GM12864 (cell line): Measurements from ENCODE around the gene A4GALT.

Experiments used
- DNase-seq: peaks from one replicate; pipeline ENCODE4 v3.0.0-alpha.2; 2011; ENCODE audit warnings: low read depth
- H3K4me3 ChIP-seq: 2 replicates; pipeline ENCODE4 v1.5.1; 2011; ENCODE audit warnings: mild to moderate bottlenecking, low read depth, low read length, control low read depth
- TF ChIP-seq, protein P1 (sequence below): IDR thresholded peaks from 2 replicates; pipeline ENCODE4 v1.5.1; 2011; ENCODE audit warnings: low read depth, mild to moderate bottlenecking, moderate library complexity, low read length, control low read depth, inconsistent platforms; ENCODE audit errors: missing control alignments

A4GALT gene

DNA sequence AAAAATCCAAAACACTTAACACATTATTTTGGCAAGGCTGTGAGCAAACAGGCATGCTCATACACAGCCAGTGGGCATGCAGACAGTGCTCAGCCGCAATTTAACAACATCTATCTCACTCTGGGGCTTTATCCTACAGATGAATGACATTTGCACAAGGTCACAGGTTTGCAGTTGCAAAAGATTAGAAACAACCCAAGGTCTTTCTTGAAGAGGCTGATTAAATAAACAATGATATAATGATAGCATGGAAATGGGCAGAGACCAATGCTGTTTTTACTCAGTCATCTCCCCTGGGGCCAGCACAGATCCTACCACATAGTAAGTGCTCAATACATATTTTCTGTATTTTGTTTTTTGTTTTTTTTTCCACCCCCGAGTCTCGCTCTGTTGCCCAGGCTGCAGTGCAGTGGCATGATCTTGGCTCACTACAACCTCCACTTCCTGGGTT lies 9.4 kb downstream of the A4GALT start:
- TF ChIP-seq, protein P1, sequence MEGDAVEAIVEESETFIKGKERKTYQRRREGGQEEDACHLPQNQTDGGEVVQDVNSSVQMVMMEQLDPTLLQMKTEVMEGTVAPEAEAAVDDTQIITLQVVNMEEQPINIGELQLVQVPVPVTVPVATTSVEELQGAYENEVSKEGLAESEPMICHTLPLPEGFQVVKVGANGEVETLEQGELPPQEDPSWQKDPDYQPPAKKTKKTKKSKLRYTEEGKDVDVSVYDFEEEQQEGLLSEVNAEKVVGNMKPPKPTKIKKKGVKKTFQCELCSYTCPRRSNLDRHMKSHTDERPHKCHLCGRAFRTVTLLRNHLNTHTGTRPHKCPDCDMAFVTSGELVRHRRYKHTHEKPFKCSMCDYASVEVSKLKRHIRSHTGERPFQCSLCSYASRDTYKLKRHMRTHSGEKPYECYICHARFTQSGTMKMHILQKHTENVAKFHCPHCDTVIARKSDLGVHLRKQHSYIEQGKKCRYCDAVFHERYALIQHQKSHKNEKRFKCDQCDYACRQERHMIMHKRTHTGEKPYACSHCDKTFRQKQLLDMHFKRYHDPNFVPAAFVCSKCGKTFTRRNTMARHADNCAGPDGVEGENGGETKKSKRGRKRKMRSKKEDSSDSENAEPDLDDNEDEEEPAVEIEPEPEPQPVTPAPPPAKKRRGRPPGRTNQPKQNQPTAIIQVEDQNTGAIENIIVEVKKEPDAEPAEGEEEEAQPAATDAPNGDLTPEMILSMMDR: no peak
- H3K4me3 ChIP-seq: no peak overlapping the region
- DNase-seq: no peak

DNA sequence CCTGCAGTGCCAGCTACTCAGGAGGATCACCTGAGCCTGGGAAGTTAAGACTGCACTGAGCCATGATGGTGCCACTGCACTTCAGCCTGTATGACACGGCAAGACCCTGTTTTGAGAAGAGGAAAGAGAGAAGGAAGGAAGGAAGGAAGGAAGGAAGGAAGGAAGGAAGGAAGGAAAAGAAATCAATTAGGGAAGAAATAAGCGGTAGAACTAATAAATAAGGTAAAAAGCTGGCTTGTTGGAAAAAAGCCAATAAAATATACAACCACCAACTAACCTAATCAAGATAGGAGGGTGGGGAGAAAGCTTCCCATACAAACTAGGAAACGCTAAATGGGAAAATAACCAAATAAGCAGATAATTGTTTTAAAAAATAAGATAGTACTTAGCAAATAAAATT lies 12.3 kb downstream of the A4GALT start:
- H3K4me3 ChIP-seq: no peak overlapping the region
- TF ChIP-seq, protein P1: no peak
- DNase-seq: no peak

DNA sequence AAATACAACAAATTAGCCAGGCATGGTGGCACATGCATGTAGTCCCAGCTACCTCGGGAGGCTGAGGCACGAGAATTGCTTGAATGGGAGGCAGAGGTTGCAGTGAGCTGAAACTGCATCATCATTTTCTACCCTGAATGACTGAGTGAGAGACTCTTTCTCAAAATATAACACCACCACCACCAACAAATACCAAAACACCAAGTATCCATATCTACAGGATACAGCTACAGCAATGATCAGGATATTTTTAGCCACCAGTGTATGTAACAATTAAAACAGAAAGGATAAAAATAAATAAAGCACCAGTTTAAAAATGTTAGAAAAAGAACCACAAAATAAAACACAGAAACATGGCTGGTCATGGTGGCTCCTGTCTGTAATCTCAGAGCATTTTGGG lies 13.2 kb downstream of the A4GALT start:
- TF ChIP-seq, protein P1: no peak
- no peak for DNase-seq
- no peak overlapping the region for H3K4me3 ChIP-seq

DNA sequence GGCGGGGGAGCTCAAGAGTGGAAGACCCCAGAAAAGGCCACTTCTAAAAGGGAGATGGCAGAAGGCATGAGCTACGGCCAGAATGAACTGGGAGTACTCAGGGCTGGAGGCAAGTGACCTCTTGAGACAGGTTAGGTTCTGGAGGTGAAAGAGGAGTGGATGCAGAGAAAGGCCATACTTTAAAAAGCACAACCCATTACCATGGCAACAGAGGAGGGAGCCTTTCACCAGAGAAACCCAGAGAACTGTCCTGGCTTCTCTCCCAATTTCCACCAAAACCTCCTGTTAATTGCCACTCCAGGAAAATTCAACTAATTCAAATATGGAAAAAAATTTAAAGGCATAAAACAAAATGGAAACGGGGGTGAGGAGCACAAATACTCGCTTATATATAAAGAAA lies 15.8 kb downstream of the A4GALT start:
- TF ChIP-seq, protein P1: no peak
- no peak for DNase-seq
- no peak overlapping the region for H3K4me3 ChIP-seq

DNA sequence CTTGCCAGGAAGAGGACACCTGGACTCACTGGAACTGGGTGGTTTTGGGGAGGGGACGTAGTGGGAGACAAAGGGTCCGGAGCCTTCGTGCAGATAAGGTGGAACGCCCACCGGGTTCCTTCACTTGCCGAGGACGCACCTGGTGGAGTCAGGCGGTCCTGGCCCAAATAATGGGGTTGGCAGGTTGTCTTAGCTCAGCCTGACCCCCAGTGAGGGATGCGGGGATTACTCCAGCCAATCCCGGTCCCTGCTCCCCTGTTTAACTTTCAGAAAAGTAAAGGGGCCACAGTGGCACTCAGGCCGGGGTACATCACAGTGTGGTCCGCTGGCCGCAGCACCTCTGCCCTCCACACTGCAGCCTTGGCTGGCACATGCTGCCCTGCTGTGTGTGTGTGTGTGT lies 18.0 kb downstream of the A4GALT start:
- H3K4me3 ChIP-seq: no peak overlapping the region
- TF ChIP-seq, protein P1: no peak
- DNase-seq: no peak

DNA sequence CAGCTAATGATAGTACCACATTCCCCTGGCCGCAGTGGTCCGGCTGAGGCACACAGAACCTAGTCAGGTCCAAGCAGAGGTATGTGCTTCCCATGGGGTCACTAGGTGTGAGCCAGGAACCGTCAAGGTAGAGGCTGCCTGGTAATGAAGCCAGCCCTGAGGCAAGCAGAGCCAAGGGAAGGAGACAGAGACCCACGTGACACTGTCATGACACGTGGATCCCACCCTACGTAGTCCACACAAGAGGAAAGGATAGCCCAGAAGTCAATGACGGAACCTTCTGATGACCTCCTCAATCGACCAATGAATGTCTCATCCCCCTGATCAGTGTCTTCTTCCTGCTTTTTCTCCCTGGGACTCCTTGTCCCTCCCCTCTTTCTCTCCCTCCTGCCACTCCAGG lies 19.0 kb downstream of the A4GALT start:
- TF ChIP-seq, protein P1: no peak
- no peak for DNase-seq
- no peak overlapping the region for H3K4me3 ChIP-seq

DNA sequence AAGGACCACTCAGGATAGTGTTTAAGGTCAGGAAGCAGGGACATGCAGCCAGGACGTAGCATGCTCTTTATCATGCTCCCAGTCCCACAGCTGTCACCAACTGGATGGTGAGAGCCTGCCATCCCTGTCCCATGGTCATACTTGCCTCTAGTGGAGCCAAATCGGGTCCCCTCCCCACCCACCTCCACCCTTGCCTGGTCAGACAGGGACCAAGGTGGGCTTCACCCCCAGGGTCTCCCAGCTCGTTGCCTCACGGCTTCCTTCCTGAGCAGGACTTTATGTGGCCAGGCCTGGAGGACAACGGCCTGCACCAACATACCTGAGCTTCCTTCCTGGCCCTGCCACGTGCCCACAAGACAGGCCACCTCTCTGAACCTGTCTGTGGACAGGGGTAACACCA lies 19.8 kb downstream of the A4GALT start:
- TF ChIP-seq, protein P1: no peak
- H3K4me3 ChIP-seq: no peak overlapping the region
- DNase-seq: no peak
